HEK293 (cell line): ENCODE measurements around the gene FAM110A.

Source experiments
- CTCF ChIA-PET: fragments of 350-600 bp; formaldehyde crosslinking; extraction: SDS; loops from one replicate; lab custom pipeline; 2021; ENCODE audit warnings: antibody characterized with exemption; lab: Yijun Ruan, JAX
- POLR2A ChIA-PET: fragments of 300-600 bp; formaldehyde crosslinking; extraction: SDS; loops from one replicate; lab custom pipeline; 2020; ENCODE audit warnings: antibody characterized with exemption, inconsistent platforms; lab: Yijun Ruan, JAX
- H3K27ac ChIP-seq: fragments of 200-500 bp; sonication (Bioruptor generic); 2 replicates; pipeline ENCODE4 v1.5.1; 2014; ENCODE audit warnings: low read depth, low read length, control low read depth, inconsistent platforms; ENCODE audit errors: extremely low read depth
- H3K36me3 ChIP-seq, 2 experiments: fragments of 200-500 bp in 1 of 2; sonication (Bioruptor generic) in 1 of 2; 1 replicate in 1 of 2; 2 replicates in 1 of 2; pipeline ENCODE4 v1.5.1; 2014 to 2017; ENCODE audit warnings: inconsistent platforms in 2 of 2, low read length in 2 of 2; ENCODE audit not compliant: control insufficient read depth in 2 of 2, insufficient read depth in 1 of 2
- H3K4me1 ChIP-seq: fragments of 200-500 bp; sonication (Bioruptor generic); 2 replicates; pipeline ENCODE4 v1.5.1; 2014; ENCODE audit warnings: mild to moderate bottlenecking, low read length, inconsistent platforms; ENCODE audit not compliant: control insufficient read depth, insufficient read depth
- H3K4me3 ChIP-seq: 2 replicates; pipeline ENCODE4 v1.5.1; 2011; ENCODE audit warnings: low read depth, mild to moderate bottlenecking, control low read depth, low read length, moderate library complexity
- H3K9me3 ChIP-seq: fragments of 200-500 bp; sonication (Bioruptor generic); 2 replicates; pipeline ENCODE4 v1.5.1; 2014; ENCODE audit warnings: low read depth, low read length, inconsistent platforms; ENCODE audit not compliant: control insufficient read depth, insufficient read depth
- KLF16 ChIP-seq: fragments of 450-650 bp; formaldehyde crosslinking; IDR thresholded peaks from 2 replicates; pipeline ENCODE4 v1.5.1; 2017; ENCODE audit warnings: missing biosample characterization, missing genetic modification characterization
- SALL2 ChIP-seq: fragments of 450-650 bp; formaldehyde crosslinking; IDR thresholded peaks from 2 replicates; pipeline ENCODE4 v1.5.0; 2017; ENCODE audit warnings: missing biosample characterization, mild to moderate bottlenecking, missing genetic modification characterization, borderline replicate concordance
- SETDB1 ChIP-seq: IDR thresholded peaks from one replicate; pipeline ENCODE4 v1.6.1; 2017; ENCODE audit warnings: mild to moderate bottlenecking, low read length, moderate library complexity, mixed read lengths; ENCODE audit not compliant: insufficient read length
- SP7 ChIP-seq: fragments of 450-650 bp; formaldehyde crosslinking; IDR thresholded peaks from 2 replicates; pipeline ENCODE4 v1.5.1; 2016; ENCODE audit warnings: missing biosample characterization, missing genetic modification characterization
- ZBTB20 ChIP-seq: fragments of 450-650 bp; formaldehyde crosslinking; IDR thresholded peaks from 2 replicates; pipeline ENCODE4 v1.5.1; 2016; ENCODE audit warnings: missing biosample characterization, missing genetic modification characterization
- ZNF121 ChIP-seq: fragments of 450-650 bp; formaldehyde crosslinking; IDR thresholded peaks from 2 replicates; pipeline ENCODE4 v1.5.1; 2016; ENCODE audit warnings: missing biosample characterization, missing genetic modification characterization
- ZNF132 ChIP-seq: fragments of 450-650 bp; formaldehyde crosslinking; IDR thresholded peaks from 2 replicates; pipeline ENCODE4 v1.5.1; 2017; ENCODE audit warnings: missing biosample characterization, missing genetic modification characterization, borderline replicate concordance
- ZNF133 ChIP-seq: fragments of 450-650 bp; formaldehyde crosslinking; IDR thresholded peaks from 2 replicates; pipeline ENCODE4 v1.5.1; 2016; ENCODE audit warnings: missing biosample characterization, missing genetic modification characterization
- ZNF140 ChIP-seq: fragments of 450-650 bp; formaldehyde crosslinking; IDR thresholded peaks from 2 replicates; pipeline ENCODE4 v1.5.1; 2016; ENCODE audit warnings: missing biosample characterization, missing genetic modification characterization
- ZNF157 ChIP-seq: fragments of 450-650 bp; formaldehyde crosslinking; IDR thresholded peaks from 2 replicates; pipeline ENCODE4 v1.5.1; 2016; ENCODE audit warnings: missing biosample characterization, missing genetic modification characterization
- ZNF169 ChIP-seq: fragments of 450-650 bp; formaldehyde crosslinking; IDR thresholded peaks from 2 replicates; pipeline ENCODE4 v1.5.1; 2016; ENCODE audit warnings: missing biosample characterization, missing genetic modification characterization
- ZNF211 ChIP-seq: fragments of 450-650 bp; formaldehyde crosslinking; IDR thresholded peaks from 2 replicates; pipeline ENCODE4 v1.5.1; 2016; ENCODE audit warnings: low read depth, missing biosample characterization, missing genetic modification characterization
- ZNF223 ChIP-seq: fragments of 450-650 bp; formaldehyde crosslinking; IDR thresholded peaks from 2 replicates; pipeline ENCODE4 v1.5.1; 2016; ENCODE audit warnings: missing biosample characterization, missing genetic modification characterization
- ZNF324 ChIP-seq: fragments of 450-650 bp; formaldehyde crosslinking; IDR thresholded peaks from 2 replicates; pipeline ENCODE4 v1.5.1; 2016; ENCODE audit warnings: missing biosample characterization, missing genetic modification characterization
- ZNF416 ChIP-seq: fragments of 450-650 bp; formaldehyde crosslinking; IDR thresholded peaks from 2 replicates; pipeline ENCODE4 v1.5.1; 2016; ENCODE audit warnings: missing biosample characterization, missing genetic modification characterization
- ZNF501 ChIP-seq: fragments of 450-650 bp; formaldehyde crosslinking; IDR thresholded peaks from 2 replicates; pipeline ENCODE4 v1.5.1; 2016; ENCODE audit warnings: missing biosample characterization, missing genetic modification characterization
- ZNF548 ChIP-seq: fragments of 450-650 bp; formaldehyde crosslinking; IDR thresholded peaks from 2 replicates; pipeline ENCODE4 v1.5.1; 2016; ENCODE audit warnings: missing biosample characterization, missing genetic modification characterization
- ZNF610 ChIP-seq: fragments of 450-650 bp; formaldehyde crosslinking; IDR thresholded peaks from 2 replicates; pipeline ENCODE4 v1.5.1; 2016; ENCODE audit warnings: missing biosample characterization, missing genetic modification characterization, borderline replicate concordance
- ZNF654 ChIP-seq: fragments of 450-650 bp; formaldehyde crosslinking; IDR thresholded peaks from 2 replicates; pipeline ENCODE4 v1.5.1; 2016; ENCODE audit warnings: low read depth, missing biosample characterization, missing genetic modification characterization
- ZNF830 ChIP-seq: fragments of 450-650 bp; IDR thresholded peaks from 2 replicates; pipeline ENCODE4 v1.5.0; 2018; ENCODE audit warnings: missing biosample characterization, missing genetic modification characterization, low read depth, mild to moderate bottlenecking, moderate library complexity
- TF ChIP-seq, protein P1 (sequence below): fragments of 450-650 bp; formaldehyde crosslinking; IDR thresholded peaks from 2 replicates; pipeline ENCODE4 v1.5.1; 2016; ENCODE audit warnings: missing biosample characterization, missing genetic modification characterization
- TF ChIP-seq, protein P2 (sequence below): fragments of 450-650 bp; formaldehyde crosslinking; IDR thresholded peaks from 2 replicates; pipeline ENCODE4 v1.5.1; 2016; ENCODE audit warnings: missing biosample characterization, missing genetic modification characterization
- TF ChIP-seq, protein P3 (sequence below): fragments of 450-650 bp; formaldehyde crosslinking; IDR thresholded peaks from 2 replicates; pipeline ENCODE4 v1.5.1; 2016; ENCODE audit warnings: missing biosample characterization, missing genetic modification characterization
- TF ChIP-seq, protein P4 (sequence below): fragments of 450-650 bp; formaldehyde crosslinking; IDR thresholded peaks from 2 replicates; pipeline ENCODE4 v1.5.0; 2017; ENCODE audit warnings: missing biosample characterization, missing genetic modification characterization, borderline replicate concordance

The FAM110A gene

DNA sequence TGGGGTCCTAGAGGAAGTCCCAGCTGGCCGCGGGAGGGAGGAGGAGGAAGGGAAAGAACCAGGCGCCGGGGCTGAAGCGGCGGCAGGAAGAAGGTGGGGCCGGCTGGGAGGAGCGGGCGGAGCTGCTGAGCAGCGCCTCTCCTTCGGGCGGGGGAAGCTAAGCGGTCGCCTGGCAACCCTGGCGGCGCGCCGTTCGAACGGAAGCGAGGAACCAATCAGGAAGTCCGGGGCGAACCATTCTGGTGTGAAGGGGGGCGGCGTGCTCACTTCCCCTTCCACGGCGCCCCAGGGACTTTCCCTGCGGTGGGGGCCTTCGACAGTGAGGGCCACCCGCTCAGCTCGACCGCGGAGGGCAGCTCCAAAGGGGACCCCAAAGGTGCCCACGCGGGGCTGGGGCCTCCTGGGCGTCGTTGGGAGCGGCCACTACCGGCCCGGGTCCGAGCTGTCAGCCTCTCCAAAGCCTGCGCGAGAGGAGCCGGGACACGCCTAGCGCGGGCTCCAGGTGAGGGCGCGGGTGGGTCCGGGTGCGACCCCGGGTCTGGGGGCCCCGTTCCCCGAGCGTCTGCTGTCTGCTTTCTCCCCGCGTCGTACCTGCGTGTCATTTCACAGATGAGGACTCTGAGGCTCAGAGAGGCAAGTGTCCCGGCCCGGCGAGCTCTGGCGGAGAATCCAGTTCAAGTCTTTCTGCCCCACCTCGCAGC, at the start of gene FAM110A (continued):
- TF ChIP-seq, protein P1, sequence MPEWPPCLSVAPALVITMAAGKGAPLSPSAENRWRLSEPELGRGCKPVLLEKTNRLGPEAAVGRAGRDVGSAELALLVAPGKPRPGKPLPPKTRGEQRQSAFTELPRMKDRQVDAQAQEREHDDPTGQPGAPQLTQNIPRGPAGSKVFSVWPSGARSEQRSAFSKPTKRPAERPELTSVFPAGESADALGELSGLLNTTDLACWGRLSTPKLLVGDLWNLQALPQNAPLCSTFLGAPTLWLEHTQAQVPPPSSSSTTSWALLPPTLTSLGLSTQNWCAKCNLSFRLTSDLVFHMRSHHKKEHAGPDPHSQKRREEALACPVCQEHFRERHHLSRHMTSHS (tag by site-specific recombination): no peak

DNA sequence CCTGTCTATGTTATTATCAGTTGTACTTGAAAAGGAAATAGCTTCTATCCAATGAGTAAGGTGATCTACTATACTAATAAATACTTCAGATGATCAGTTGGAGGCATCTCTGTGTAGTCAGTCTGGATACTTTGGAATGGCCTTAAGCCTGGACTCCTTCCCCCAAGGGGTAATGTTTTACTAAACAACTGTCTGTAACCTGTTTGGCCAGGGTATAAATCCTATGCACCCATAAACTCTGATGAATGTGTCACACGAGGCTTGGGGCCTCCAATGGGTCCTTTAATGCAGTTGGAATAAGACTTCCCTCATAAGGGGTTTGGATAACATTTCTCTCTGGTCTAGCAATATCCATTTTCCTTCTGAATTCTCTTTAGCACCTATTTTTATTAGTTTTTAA, 45.7 kb upstream of the FAM110A start:
- ChIA-PET POLR2A (no interaction called here), CTCF (interaction anchor here (0.6 kb wide), 1 partner anchor 397 kb away, joined by 3 read pairs; no protein-coding TSS in a partner anchor)
- H3K36me3 ChIP-seq: no peaks in the 10 kb centered on the region
- no peak for TF ChIP-seq ZNF223 (tag by site-specific recombination)
- TF ChIP-seq ZNF830 (tag by site-specific recombination): no peak
- no peak for TF ChIP-seq ZNF133 (tag by site-specific recombination)
- no peak for TF ChIP-seq ZNF654
- TF ChIP-seq ZNF211 (tag by site-specific recombination): no peak
- no peak for TF ChIP-seq KLF16 (tag by site-specific recombination)
- TF ChIP-seq SP7 (tag by site-specific recombination): no peak
- TF ChIP-seq ZNF548 (tag by site-specific recombination): no peak
- no peak for TF ChIP-seq ZBTB20 (tag by site-specific recombination)
- no peak for TF ChIP-seq ZNF121 (tag by site-specific recombination)
- TF ChIP-seq, protein P2, sequence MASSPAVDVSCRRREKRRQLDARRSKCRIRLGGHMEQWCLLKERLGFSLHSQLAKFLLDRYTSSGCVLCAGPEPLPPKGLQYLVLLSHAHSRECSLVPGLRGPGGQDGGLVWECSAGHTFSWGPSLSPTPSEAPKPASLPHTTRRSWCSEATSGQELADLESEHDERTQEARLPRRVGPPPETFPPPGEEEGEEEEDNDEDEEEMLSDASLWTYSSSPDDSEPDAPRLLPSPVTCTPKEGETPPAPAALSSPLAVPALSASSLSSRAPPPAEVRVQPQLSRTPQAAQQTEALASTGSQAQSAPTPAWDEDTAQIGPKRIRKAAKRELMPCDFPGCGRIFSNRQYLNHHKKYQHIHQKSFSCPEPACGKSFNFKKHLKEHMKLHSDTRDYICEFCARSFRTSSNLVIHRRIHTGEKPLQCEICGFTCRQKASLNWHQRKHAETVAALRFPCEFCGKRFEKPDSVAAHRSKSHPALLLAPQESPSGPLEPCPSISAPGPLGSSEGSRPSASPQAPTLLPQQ (tag by site-specific recombination): no peak
- no peak for TF ChIP-seq ZNF501 (tag by site-specific recombination)
- TF ChIP-seq ZNF169 (tag by site-specific recombination): no peak
- TF ChIP-seq SALL2 (tag by site-specific recombination): no peak
- no peak for TF ChIP-seq ZNF157 (tag by site-specific recombination)
- no peak for TF ChIP-seq ZNF416
- TF ChIP-seq ZNF324 (tag by site-specific recombination): no peak
- TF ChIP-seq ZNF140 (tag by site-specific recombination): no peak
- TF ChIP-seq, all 188 proteins: peak for 0
- Histone ChIP-seq H3K27ac (no peak overlapping the region), H3K4me3 (no peak overlapping the region), H3K4me1 (no peaks in the 10 kb centered on the region), H3K9me3 (no peaks in the 10 kb centered on the region)

DNA sequence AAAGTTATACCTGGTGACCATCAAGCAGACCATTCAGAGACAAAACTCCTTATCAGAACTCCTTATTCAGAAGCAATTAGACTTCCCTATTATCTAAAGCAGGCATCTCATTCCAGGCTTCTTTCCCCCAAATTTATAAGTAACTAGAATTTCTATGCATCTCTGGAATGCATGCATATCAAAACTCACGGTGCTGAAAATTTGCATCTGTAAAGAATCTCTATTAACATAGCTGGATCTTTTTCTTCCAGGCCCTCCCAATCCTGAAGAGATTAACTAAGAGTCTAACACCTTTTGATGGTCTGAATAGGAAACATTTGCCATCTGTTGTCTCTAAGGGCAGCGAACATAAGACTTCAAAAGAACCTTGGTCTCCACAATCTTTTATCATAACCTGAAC, 42.5 kb upstream of the FAM110A start:
- Histone ChIP-seq H3K9me3 (no peaks in the 10 kb centered on the region), H3K27ac (no peak overlapping the region), H3K4me1 (no peaks in the 10 kb centered on the region), H3K36me3 (no peaks in the 10 kb centered on the region), H3K4me3 (no peak overlapping the region)
- POLR2A ChIA-PET: no interaction called here
- CTCF ChIA-PET: no interaction called here
- TF ChIP-seq, protein P3, sequence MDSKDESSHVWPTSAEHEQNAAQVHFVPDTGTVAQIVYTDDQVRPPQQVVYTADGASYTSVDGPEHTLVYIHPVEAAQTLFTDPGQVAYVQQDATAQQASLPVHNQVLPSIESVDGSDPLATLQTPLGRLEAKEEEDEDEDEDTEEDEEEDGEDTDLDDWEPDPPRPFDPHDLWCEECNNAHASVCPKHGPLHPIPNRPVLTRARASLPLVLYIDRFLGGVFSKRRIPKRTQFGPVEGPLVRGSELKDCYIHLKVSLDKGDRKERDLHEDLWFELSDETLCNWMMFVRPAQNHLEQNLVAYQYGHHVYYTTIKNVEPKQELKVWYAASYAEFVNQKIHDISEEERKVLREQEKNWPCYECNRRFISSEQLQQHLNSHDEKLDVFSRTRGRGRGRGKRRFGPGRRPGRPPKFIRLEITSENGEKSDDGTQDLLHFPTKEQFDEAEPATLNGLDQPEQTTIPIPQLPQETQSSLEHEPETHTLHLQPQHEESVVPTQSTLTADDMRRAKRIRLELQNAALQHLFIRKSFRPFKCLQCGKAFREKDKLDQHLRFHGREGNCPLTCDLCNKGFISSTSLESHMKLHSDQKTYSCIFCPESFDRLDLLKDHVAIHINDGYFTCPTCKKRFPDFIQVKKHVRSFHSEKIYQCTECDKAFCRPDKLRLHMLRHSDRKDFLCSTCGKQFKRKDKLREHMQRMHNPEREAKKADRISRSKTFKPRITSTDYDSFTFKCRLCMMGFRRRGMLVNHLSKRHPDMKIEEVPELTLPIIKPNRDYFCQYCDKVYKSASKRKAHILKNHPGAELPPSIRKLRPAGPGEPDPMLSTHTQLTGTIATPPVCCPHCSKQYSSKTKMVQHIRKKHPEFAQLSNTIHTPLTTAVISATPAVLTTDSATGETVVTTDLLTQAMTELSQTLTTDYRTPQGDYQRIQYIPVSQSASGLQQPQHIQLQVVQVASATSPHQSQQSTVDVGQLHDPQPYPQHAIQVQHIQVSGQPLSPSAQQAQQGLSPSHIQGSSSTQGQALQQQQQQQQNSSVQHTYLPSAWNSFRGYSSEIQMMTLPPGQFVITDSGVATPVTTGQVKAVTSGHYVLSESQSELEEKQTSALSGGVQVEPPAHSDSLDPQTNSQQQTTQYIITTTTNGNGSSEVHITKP (tag by site-specific recombination): no peak
- no peak for TF ChIP-seq ZNF132
- TF ChIP-seq, protein P4, sequence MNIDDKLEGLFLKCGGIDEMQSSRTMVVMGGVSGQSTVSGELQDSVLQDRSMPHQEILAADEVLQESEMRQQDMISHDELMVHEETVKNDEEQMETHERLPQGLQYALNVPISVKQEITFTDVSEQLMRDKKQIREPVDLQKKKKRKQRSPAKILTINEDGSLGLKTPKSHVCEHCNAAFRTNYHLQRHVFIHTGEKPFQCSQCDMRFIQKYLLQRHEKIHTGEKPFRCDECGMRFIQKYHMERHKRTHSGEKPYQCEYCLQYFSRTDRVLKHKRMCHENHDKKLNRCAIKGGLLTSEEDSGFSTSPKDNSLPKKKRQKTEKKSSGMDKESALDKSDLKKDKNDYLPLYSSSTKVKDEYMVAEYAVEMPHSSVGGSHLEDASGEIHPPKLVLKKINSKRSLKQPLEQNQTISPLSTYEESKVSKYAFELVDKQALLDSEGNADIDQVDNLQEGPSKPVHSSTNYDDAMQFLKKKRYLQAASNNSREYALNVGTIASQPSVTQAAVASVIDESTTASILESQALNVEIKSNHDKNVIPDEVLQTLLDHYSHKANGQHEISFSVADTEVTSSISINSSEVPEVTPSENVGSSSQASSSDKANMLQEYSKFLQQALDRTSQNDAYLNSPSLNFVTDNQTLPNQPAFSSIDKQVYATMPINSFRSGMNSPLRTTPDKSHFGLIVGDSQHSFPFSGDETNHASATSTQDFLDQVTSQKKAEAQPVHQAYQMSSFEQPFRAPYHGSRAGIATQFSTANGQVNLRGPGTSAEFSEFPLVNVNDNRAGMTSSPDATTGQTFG (tag by site-specific recombination): no peak
- no peak for TF ChIP-seq SETDB1
- TF ChIP-seq ZNF610 (tag by site-specific recombination): no peak
- TF ChIP-seq, protein P2 (tag by site-specific recombination): no peak
